Measurements from ENCODE around the gene COL2A1.

Gene COL2A1

DNA sequence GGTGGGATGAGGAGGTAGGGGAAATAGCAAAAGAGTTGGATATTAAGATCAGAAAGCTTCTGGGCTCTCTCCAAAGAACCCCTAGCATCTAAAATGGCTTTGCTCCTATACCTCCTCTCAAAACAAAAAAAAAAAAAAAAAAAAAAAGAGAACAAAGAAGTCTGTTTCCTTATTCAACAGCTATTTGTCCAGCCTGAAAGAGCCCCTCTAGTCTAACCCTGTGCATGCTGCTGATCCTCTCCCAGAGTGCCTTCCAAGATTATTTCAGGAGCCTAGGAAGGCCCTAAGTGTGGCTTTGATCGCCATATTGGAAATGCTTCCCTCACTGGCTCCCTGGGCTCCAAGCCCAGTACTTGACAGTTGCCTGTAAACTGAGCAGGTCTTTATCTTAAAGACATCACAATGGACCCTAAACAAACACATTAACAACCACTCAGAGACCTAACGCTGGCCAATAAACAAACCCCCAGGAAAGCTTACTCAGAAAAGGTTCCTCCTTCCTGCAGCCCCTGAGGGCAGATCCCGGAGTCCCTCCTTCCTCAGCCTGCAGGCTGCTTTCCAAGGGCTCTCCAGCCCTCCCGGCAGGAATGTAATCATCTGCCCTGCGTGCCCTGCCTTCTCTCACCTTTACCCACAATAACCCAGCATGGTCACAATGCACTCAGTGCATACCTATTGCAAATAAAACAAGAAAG is 17.4 kb upstream of the COL2A1 start:
- no peak overlapping the region for H3K4me3 ChIP-seq (ENCODE audit: low read depth, low read length)
- no peak for DNase-seq (ENCODE audit: low read depth)
- TF ChIP-seq, protein P1, sequence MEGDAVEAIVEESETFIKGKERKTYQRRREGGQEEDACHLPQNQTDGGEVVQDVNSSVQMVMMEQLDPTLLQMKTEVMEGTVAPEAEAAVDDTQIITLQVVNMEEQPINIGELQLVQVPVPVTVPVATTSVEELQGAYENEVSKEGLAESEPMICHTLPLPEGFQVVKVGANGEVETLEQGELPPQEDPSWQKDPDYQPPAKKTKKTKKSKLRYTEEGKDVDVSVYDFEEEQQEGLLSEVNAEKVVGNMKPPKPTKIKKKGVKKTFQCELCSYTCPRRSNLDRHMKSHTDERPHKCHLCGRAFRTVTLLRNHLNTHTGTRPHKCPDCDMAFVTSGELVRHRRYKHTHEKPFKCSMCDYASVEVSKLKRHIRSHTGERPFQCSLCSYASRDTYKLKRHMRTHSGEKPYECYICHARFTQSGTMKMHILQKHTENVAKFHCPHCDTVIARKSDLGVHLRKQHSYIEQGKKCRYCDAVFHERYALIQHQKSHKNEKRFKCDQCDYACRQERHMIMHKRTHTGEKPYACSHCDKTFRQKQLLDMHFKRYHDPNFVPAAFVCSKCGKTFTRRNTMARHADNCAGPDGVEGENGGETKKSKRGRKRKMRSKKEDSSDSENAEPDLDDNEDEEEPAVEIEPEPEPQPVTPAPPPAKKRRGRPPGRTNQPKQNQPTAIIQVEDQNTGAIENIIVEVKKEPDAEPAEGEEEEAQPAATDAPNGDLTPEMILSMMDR (IDR thresholded peaks at IDR 0.05; ENCODE audit: insufficient read depth, low read depth, low read length, missing control alignments) = no peak

DNA sequence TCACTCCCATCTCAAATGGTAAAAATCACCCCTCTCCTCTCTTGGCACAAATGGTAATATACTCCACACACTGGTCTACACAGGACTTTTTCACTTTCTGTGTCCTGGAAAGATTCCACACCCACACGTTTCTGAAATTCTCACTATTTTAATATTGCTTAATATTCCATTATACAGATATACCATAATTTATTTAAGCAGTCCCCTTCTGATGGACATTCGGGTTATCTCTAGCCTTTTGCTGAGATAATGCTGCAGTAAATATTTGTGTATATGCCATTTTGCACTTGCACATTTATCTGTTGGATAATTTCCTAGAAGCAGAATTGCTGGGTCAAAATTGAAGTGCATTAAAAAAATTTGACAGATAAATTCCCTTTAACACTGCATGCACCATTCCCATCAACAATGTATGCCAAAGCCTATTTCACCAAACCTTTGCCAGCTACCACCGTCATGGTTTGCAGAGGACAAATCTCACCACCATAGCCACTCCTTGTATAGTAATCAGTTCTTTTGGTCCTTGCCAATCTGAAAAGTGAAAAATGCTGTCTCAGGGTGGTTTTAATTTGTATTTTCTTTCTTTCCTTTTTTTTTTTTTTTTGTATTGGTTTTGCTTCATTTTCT is 15.5 kb upstream of the COL2A1 start:
- TF ChIP-seq, protein P1 (IDR thresholded peaks at IDR 0.05; ENCODE audit: insufficient read depth, low read depth, low read length, missing control alignments) = no peak
- no peak overlapping the region for H3K4me3 ChIP-seq (ENCODE audit: low read depth, low read length)
- no peak for DNase-seq (ENCODE audit: low read depth)

GRCh38 chr12:48018618-48018995 is 14.3 kb upstream of the COL2A1 start:
- no peak for DNase-seq (ENCODE audit: low read depth)
- TF ChIP-seq, protein P1 (IDR thresholded peaks at IDR 0.05; ENCODE audit: insufficient read depth, low read depth, low read length, missing control alignments) = no peak

DNA sequence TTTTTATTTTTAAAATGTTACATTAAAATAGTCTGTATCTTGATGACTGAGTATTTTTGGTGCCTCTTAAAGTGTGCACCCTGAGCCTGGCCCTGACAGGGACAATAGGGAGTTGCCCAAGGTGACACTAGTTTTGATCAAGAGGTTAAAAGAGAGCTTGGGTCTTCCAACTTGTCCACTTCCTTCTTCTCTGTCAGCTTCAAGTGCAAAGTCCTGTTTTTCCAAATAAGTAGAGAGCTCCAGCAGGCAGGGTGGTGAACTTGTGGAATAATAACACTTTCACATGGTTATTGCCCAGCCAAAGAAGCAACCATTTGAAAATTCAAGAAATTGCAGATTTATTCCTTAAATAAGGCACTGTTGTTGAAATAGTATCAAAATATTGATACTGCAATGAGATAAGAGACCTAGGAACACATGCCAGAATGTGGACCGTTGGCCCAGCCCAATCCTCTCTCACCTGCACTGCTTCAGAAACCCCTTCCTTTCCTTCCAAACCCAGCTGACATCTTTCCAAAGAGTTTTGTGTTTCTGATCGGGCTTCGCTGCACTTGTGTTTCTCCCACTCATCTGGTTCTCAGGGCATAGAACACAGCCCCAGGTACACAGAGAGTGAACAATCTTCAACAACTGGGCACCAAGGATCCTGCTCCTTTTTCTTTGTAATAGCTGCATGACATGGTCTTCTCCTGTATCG is 13.8 kb upstream of the COL2A1 start:
- H3K4me3 ChIP-seq (ENCODE audit: low read depth, low read length) = no peak overlapping the region
- TF ChIP-seq, protein P1 (IDR thresholded peaks at IDR 0.05; ENCODE audit: insufficient read depth, low read depth, low read length, missing control alignments) = no peak
- DNase-seq (ENCODE audit: low read depth) = no peak

More at GRCh38 chr12:48018618-48018995, 14.3 kb upstream of the COL2A1 start:
- no peak overlapping the region for H3K4me3 ChIP-seq (ENCODE audit: low read depth, low read length)

DNA sequence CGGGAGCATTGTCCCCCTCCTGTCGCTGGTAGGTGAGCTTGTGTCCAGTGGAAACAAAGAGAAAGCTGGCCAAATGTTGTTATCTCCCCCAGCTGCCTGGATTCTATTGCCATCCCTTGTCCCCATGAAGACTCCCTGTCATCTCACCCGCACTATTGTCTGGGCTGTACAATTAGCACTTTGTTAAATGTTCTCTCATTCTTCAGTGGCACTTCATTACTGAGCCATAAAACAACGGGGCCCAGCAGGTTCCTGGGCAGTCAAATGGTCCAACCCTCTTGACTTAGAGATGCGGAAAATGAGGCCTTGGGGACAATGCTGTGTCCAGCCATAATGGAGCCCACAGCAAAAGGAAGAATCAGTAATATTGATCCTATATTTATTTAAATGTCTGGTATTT is 13.2 kb upstream of the COL2A1 start:
- H3K4me3 ChIP-seq (ENCODE audit: low read depth, low read length) = no peak overlapping the region
- DNase-seq (ENCODE audit: low read depth) = no peak
- TF ChIP-seq, protein P1 (IDR thresholded peaks at IDR 0.05; ENCODE audit: insufficient read depth, low read depth, low read length, missing control alignments) = no peak

- H3K4me3 ChIP-seq (ENCODE audit: low read depth, low read length) = no peak overlapping the region
- TF ChIP-seq, protein P1 (IDR thresholded peaks at IDR 0.05; ENCODE audit: insufficient read depth, low read depth, low read length, missing control alignments) = no peak
- DNase-seq (ENCODE audit: low read depth) = no peak
These were observed 12.2 kb upstream of the COL2A1 start for GRCh38 chr12:48016373-48017020.

All from GM12865 (cell line).